HG03159 (cell line): ENCODE results near the gene SH3PXD2A.

Source experiments
- ATAC-seq: cut with Tn5 transposase; IDR thresholded peaks from one replicate; pipeline ENCODE4 v1.9.1; 2021; ENCODE audit warnings: mild to moderate bottlenecking, moderate library complexity; ENCODE audit not compliant: unreplicated experiment

Gene SH3PXD2A

DNA sequence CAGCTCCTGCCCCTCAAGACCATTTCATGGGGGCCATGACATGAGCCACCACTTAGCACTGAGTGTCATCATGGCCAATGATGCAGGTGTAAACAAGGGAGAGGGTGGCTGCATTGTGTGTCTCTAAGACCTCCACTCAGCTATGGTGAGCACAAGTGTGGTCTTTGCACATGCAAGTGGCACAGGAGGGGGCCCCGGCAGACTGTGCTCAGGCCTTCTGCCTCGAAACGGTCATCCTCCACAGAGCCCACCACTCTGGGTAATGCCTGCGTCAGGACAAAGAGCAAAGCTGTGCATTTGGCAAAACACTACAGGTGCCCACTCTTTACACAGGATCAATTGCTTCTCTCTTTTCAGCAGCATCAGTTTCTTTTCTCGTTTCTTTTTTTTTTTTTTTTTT, 125.5 kb downstream of the SH3PXD2A start:
- ATAC-seq = no peak

DNA sequence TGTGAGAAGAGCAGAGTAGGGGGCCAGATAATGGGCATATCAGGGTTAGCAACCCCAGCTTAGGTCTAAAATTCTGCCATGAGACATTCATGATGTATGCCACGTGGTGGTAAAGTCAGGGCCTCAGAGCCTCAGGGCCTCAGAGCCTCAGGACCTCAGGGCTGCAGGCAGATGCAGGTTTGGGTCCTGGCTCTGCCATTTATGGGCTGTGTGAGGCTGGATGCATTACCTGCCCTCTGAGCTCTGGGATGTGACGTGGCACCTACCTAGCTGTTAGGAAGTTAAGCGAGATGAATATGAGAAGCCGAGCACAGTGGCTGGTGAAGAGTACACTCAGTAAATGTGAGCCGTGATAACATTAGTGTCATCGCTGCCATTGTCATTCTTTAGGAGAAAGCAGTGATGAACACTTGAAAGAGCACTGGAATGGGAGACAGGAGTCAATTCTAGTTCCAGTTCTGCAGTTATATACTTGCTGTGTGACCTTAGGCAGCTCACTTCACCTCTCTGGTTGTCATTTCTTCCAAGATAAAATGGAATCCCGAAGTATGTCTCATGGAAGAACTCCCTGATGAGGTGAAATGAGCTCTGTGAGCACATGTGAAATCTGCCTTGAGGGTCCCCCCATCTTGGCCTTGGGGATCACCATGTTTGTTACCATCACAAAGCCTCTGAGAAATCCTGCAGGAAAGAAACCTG, 127.2 kb downstream of the SH3PXD2A start:
- no peak for ATAC-seq

DNA sequence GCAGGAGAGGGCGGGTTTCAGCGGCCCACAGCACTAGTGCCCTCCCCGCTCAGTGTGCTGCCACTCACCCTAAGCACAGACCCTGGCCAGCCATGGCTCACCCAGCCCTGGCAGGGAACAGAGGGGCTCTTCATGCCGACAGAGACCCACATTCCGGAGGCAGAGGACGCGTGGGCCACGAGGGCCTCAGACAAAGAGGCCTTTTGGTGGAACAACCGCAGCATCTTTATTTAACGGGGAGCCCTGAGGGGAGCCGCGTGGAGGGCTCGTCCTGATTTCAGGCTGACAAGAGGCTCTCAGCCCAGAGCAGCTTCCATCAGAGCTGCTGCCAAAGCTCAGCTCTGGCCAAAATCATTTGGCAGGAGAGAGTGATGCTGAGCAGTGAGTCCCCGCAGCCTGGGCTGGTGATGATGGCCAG, 127.8 kb downstream of the SH3PXD2A start:
- no peak for ATAC-seq

DNA sequence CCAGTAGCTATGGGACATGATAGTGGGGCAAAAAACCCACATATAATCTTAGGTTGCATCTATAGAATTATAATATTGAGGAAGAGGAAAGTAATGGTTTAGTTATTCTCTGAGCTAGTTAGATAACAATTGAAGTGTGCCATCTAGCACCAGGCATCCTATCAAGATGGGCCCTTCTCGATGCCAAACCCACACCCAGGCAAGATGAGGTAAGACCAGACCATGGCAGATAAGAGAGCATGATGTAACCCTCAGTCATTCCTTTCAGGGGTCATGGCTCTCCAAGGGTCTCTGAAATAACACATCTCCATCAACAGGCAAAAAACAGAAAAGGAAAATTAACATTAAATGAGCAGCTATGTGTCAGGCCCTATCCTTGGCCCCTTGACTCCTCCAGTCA, 128.7 kb downstream of the SH3PXD2A start:
- ATAC-seq = no peak

DNA sequence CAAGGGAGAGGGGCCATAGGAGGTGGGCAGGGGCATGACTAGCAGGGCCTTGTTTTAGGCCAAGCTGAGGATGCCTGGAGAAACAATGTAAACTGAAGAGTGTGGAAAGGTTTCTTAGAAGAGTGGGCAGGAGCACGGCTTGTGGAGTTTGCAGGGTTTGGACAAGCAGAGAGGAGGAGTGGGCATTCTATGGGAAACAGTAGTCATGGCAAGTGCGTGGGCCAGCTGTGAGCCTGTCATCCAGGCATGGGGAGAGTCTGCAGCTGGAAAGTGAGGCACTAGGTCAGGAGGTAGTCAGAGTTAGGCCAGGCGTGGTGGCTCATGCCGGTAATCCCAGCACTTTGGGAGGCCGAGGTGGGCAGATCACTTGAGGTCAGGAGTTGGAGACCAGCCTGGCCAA, 130.1 kb downstream of the SH3PXD2A start:
- no peak for ATAC-seq

DNA sequence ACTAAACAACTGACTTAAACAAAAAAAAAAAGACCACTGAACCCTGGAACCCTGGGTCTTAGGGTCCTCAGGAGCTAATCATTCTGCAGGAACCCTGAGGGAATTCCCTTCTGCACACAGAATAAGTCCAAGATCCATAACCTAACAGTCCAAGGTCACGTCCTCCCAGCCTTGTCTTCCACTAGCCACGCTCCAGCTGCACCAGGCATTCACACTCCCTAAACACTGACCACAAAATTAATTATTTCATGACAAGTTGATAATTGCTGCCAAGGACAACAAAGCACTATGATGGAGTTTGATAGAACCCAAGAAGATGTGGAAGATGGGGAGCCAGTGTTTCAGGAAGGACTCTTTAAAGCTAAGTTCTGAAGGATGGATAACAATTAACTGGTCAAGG, 130.6 kb downstream of the SH3PXD2A start:
- ATAC-seq = no peak

DNA sequence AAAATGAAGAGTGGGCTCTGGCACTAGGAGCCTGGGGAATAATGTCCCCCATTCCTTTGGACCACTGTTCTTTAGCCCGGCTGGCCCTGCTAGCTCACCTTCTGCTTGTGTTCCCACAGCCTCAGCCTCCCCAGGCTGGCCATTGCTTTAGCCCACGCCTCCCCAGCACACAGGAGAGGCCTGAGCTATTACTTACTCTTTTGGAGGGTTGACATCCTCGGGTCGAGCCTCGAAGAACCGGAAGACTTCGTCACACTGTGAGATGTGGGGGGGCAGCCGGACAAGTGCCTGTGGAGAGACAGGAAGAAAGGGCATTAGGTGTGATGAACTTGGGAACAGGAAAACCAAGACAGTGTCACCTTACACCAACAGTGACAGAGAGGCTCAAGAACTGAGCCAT, 131.3 kb downstream of the SH3PXD2A start:
- no peak for ATAC-seq

DNA sequence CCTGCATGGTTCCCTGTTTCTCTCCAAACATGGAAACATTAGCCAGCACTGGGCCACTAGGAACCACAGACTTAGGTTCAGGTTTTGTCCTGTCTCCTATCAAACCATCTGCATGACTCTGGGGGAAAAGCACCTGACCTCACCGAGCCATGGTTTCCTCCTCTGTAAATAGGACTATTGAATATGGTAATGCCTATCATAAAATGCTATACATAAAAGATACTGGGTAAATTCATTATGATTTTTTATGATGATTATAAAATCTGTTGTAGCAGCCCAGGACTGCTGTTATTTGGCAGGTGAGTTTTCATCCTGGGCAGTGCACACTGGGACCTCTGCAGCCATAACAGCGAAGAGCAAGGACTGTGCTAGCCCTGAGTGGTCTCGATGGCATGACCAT, 131.8 kb downstream of the SH3PXD2A start:
- no peak for ATAC-seq

DNA sequence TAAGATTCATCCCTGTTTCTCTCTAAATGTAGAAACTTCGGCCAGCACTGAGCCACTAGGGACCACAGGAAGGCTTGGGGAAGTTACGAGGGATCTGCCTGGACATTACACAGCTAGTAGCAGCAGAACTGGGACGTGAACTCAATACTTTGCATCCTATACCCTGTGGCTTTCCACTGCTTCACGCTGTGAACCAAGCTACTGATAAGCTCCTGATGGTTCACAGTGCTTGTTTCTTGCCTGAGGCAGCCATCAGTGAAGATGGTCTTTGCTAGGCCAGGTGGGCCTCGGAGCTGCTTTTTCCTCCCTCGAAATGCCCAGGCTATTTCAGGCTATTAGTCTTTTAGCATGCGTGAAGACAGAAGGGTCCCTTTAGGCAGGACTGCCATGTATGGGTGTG, 132.7 kb downstream of the SH3PXD2A start:
- no peak for ATAC-seq

DNA sequence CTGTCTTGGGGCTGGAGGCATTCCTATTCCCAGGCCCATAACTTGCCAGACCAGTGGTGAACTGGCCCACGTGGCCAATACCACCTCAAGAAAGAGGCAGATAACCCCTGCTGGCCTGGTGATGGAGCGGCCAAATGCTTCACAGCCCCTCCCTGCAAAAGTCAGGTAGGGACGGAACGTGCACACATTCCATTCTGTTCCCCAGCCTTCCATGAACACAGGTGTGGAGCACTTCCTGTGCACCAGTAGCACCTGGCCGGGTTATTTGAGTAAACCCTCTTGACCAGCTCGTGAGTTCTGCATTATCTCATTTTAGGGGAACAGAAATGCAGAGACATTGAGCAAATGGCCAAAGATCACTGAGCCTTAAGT, 134.4 kb downstream of the SH3PXD2A start:
- ATAC-seq = no peak

DNA sequence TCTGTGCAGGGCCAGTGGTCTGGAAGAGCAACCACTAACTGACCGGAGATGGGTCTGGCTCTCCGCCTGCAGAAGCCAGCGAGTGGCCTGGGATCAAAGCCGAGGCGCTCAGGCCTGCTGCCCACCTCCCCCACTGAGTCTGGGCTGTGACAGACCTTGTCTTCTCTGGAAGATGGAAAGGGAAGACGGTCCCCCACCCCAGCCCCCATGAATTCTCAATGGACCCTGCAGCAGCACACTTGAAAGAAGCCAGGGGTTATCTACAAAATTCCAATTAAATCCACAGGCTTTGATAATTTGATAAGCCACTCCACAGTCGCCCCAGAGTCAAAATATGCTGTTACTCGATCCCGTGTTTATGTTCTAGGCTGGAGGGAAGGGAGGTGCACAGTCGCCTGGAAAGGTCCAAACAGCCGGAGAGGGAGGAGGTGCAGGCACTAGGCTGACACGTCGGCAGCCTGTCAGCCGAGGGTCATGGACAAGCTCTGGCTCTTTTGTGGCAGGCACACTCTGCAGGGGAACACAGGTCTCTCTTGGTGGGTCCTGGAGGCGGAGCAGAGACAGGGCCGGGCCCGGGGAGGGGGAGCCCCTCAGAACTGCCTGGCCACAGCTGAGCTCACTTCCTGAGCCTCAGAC, 134.9 kb downstream of the SH3PXD2A start:
- ATAC-seq = no peak

DNA sequence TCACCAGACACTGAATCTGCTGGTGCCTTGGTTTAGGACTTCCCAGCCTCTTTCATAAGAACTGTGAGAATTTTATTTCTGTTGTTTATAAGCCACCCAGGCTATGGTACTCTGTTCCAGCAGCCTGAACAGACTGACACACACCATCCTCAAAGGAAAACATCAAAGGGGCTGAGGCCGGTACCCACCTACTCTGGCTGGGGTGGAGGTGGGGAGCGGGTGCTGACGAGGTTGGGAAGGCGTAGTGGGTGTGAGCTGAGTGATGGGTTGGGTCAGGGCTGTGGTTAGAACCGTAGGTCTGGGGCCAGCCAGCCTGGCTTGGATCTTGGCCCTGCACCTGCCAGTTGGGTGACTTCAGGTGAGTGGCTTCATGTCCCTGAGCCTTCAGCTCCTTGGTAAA, 136.3 kb downstream of the SH3PXD2A start:
- ATAC-seq = no peak

DNA sequence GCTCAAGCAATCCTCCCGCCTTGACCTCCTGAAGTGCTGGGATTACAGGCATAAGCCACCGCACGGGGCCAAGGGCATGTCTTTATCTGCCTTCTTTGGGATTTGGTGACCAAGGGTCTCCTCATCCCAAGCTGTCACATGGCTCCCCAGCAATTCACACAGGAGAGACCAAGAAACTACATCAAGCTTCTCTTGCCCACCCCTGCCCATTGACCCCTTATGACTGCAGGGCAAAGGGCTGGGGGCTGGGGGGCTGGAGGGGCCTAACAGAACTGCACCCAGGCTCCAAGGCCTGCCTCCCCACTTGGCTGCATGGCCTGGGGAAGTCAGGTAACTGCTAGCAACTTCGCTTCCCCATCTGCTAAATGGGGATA, 137.1 kb downstream of the SH3PXD2A start:
- ATAC-seq = no peak

DNA sequence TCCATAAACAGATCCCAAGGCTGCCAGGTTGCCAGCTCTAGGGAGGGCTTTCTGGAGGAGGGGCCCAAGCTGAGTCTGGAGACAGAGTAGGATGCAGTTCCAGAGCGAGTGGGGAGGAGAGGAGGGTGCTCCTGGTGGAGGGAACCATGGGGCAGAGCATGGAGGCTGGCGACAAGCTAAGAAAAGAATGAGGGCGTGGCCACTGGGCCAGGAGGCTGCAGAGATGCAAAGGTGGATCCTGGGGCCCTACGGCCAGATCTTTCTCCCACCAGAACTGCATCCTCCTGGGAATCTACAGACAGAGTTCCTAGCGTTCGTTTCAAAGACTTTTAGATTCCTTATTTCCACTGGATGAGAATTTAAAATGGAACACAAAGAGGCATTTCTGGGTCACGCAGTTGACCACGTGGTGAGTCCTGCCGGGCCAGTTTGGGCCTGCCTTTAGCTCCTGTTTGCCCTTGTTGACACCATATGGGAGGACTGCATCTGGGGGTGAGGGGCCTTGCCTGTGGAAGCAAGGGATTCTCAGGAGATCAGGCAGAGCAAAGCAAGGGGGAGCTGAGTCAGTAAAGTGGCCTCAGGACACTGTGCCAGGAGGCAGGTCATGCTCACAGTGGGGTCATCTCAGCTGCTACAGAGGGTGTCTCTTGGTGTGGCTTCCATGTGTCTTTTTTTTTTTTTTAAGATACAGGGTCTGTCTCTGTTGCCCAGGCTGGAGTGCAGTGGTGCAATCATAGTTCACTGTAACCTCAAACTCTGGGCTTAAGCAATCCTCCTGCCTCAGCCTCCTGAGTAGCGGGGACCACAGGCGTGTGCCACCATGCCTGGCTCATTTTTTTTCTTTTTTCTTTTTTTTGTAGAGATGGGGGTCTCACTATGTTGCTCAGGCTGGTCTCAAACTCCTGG, 137.8 kb downstream of the SH3PXD2A start:
- ATAC-seq = no peak

DNA sequence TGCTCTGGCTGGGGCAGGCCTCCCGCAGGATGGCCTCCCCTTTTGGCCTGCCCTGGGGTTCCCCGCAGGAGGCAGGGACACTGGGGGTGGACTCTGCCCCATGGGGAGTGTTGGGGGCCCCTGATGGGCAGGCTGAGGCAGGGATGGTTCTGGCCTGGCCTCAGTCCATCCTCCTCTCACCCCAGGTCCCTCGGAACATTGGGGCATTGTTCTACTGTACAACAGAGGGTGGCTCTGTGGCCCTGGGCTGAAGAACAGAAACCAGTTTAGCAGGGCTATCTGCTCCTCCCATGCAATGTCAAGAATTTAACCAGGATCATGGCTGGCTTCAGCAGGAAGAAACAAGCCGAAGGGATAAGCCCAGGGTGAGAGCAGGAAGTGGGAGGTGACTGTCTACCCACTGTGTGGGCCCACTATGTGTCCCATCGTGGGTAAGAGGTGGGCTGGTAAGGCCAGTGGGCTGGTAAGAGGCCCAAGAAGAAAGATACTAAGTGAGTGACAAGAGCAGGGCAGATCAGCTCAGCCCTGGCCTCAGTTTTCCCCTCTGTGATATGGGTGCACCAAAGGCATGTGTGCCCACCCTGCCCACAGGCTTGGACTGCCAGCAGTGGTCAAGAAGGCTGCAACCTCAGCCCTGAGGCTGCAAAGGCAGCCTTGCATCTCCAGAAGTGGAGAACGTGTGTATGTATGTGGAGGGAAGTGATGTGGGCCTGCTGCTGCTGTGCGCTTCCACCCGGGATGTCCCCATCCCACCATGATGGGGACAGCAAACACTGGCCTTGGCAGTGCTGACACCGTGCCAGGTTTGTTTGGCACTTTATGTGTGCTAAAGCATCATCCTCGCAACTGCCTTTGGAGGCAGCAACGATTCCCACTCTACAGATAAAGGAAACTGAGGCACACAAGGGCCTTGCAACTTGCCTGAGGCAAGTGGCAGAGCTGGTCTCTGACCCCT, 138.9 kb downstream of the SH3PXD2A start:
- no peak for ATAC-seq

DNA sequence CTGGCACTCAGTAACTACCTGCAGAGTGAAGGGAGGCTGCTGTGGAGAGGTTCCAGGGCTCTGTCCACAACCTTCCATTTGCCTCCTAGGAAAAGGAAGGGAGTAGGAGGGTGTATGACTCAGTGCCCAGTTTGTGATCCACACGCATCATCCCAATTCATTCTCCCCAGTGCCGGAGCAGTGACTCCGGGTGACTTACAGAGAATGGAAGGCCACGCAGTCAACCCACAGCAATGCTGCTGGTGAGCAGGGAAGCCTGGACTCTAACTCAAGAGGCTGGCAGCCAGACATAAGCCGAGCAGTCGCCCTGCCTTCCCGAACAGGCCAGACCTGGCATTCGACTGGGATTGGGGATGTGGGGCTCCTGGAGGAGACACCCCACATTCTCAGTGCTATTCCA, 139.9 kb downstream of the SH3PXD2A start:
- ATAC-seq = no peak

DNA sequence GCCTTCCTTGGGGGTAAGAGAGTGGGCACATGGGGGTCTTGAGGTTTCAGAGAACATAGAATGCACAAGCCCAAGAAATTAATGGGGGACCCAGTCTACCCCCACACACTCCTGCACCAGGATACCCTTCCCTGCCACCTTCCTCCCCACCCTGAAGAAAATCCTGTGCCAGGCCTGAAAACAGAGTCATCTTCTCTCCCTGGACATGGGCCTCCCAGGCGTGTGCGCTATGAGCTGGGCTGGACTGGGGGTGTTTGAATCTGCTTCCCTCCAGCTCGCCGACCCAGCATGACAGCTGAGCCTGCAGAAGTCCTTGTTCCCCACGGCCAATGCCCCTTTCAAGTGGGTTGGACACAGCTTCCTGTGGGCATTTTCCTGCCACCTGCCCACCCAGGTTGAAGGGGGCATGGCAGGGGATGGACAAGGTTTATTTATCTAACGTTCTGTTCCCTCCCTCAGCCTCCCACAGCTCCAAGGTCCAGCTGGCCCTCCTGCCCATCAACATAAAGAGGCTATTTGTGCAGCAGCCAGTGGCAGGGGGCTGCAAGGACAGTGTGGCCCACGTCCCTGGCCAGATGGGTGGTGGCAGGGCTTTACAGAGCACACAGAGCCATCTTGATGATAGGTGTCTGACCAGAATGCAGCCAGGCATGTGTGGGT, 141.0 kb downstream of the SH3PXD2A start:
- no peak for ATAC-seq

DNA sequence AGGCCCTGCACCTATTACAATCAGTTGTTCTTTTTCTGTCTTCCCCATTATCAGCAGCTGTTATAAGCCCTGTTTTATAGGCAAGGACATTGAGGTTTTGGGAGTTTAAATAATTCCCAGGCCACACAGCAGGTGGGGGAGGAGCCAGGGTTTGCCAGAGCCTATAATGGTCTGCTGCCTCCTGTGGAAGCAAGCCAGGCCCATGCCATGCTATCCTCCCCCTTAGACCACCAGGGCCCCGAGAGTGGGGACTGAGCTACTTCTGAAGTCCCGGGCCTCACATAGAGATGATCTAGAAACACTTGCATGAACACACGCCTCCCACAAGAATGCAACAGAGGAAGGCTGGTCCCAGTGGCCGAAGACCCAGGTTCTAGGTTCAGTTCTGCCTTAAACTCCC, 141.7 kb downstream of the SH3PXD2A start:
- no peak for ATAC-seq

DNA sequence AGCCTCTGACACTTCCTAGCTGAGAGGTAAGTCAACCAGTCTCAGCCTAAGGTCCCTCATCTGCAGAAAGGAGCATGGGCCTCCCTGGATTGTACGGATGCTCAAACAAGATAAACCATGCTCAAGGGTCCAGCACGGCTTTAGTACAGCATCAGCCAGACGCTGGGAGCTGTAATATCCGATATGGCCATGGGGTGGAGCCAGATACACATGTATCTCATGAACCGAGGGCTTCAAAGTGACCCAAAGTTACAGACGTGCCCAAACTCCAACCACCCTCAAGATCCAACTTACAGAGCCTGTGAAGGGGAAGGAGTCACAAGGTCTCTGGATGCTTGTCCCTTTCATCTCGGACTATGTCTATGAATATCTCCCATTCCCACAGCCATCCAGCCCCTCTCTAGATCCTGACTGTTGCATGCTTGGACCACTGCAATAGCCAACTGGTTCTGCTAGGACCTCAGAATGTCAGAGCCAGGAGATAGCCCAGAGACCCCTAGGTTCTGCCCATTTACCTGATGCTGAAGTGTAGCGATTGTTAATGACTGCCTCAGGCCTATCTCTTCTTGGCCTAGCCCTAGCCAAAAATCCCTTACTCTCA, 142.4 kb downstream of the SH3PXD2A start:
- peak; percentile 77 for ATAC-seq

DNA sequence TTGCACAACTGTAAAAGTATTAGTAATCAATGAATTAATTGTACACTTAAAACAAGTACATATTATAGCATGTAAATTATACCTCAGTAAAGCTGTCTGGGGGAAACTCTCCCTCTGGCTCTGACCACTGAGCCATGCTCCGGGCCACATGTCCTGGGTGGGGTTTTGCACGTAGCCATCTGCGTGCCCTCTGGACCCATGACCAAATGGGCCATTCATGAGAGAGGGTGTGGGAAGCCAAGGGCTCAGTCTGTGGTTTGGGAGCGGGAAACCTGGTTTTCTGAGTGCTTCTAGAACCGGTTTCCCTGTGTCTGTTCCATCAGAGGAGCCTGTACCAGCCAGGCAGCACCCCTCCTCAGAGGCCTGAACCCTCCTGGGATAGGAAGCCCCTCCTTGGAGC, 143.2 kb downstream of the SH3PXD2A start:
- no peak for ATAC-seq
